Progenitor cell of endocrine pancreas (in vitro differentiated cells): ENCODE measurements around the gene CYP4F12. TPM values are rescaled to one million over a fixed set of nuclear protein-coding genes. Genes with fewer than 3 reads are reported as not detected.

Experiments
- DNase-seq: peaks from one replicate; pipeline ENCODE4 v3.0.0; 2021; ENCODE audit warnings: low spot score; ENCODE audit not compliant: unreplicated experiment
- H3K27ac Mint-ChIP-seq: 2 replicates; pipeline ENCODE4 v1.8.0; 2021; ENCODE audit warnings: mild to moderate bottlenecking, moderate library complexity, mixed read lengths
- H3K27me3 Mint-ChIP-seq: 2 replicates; pipeline ENCODE4 v1.8.0; 2021; ENCODE audit warnings: mixed read lengths
- H3K36me3 Mint-ChIP-seq: 2 replicates; pipeline ENCODE4 v1.8.0; 2022; ENCODE audit warnings: mixed read lengths; ENCODE audit not compliant: insufficient read depth
- H3K4me1 Mint-ChIP-seq: 2 replicates; pipeline ENCODE4 v1.8.0; 2021; ENCODE audit warnings: low read depth, mixed read lengths
- H3K4me3 Mint-ChIP-seq: 2 replicates; pipeline ENCODE4 v1.8.0; 2021; ENCODE audit warnings: low read depth, mild to moderate bottlenecking, moderate library complexity, mixed read lengths
- H3K9me3 Mint-ChIP-seq: 2 replicates; pipeline ENCODE4 v1.8.0; 2021; ENCODE audit warnings: low read depth, mixed read lengths
- total RNA-seq: library from RNA; stranded (reverse); gene quantifications from 2 replicates; pipeline ENCODE4 v1.2.1, GENCODE V29; 2021
- TF ChIP-seq, protein P1 (sequence below): fragments of 200-600 bp; sonication (generic); IDR thresholded peaks from one replicate; pipeline ENCODE4 v1.5.0; 2021; ENCODE audit warnings: antibody characterized with exemption, mild to moderate bottlenecking; ENCODE audit not compliant: unreplicated experiment

Gene CYP4F12
- total RNA-seq, 1 donor from 2014 or later, result not detected

- TF ChIP-seq, protein P1, sequence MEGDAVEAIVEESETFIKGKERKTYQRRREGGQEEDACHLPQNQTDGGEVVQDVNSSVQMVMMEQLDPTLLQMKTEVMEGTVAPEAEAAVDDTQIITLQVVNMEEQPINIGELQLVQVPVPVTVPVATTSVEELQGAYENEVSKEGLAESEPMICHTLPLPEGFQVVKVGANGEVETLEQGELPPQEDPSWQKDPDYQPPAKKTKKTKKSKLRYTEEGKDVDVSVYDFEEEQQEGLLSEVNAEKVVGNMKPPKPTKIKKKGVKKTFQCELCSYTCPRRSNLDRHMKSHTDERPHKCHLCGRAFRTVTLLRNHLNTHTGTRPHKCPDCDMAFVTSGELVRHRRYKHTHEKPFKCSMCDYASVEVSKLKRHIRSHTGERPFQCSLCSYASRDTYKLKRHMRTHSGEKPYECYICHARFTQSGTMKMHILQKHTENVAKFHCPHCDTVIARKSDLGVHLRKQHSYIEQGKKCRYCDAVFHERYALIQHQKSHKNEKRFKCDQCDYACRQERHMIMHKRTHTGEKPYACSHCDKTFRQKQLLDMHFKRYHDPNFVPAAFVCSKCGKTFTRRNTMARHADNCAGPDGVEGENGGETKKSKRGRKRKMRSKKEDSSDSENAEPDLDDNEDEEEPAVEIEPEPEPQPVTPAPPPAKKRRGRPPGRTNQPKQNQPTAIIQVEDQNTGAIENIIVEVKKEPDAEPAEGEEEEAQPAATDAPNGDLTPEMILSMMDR, result no peak
- H3K36me3 Mint-ChIP-seq, result peaks cover 1% of the 10 kb centered on the region
- H3K27ac Mint-ChIP-seq, result no peak overlapping the region
- no peaks in the 10 kb centered on the region for H3K27me3 Mint-ChIP-seq
- peaks cover 19% of the 10 kb centered on the region for H3K9me3 Mint-ChIP-seq
- no peak for DNase-seq
- no peaks in the 10 kb centered on the region for H3K4me1 Mint-ChIP-seq
- H3K4me3 Mint-ChIP-seq, result no peak overlapping the region
Measured at GRCh38 chr19:15669440-15669839, 3.4 kb upstream of the CYP4F12 start.

GRCh38 chr19:15669891-15670290 is 3.0 kb upstream of the CYP4F12 start:
- no peaks in the 10 kb centered on the region for H3K4me1 Mint-ChIP-seq
- TF ChIP-seq, protein P1, result no peak
- H3K4me3 Mint-ChIP-seq, result no peak overlapping the region
- H3K36me3 Mint-ChIP-seq, result peaks cover 1% of the 10 kb centered on the region
- no peaks in the 10 kb centered on the region for H3K27me3 Mint-ChIP-seq
- DNase-seq, result no peak
- H3K27ac Mint-ChIP-seq, result no peak overlapping the region
- peaks cover 23% of the 10 kb centered on the region for H3K9me3 Mint-ChIP-seq

DNA sequence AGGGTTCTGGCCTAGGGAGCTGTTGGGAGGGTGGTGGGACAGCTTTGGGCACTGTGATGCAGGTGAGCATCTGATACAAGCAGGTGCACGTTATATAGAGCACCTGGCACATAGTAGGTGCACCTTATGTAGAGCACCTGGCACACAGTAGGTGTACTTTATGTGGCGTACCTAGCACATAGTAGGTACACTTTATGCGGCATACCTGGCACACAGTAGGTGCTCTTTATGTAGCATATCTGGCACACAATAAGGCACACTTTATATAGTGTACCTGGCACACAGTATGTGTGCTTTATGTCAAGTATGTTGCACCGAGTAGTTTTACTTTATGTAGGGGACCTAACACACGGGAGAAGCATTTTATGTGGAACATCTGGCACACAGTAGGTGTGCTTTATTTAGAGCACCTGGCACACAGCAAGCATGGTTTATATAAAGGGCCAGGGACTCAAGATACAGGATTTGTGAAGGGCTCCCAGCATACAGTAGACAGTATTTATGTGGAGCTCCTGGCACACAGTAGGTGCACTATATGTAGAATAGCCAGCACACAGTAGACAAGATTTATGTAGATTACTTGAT is 1.6 kb upstream of the CYP4F12 start:
- H3K36me3 Mint-ChIP-seq, result peaks cover 1% of the 10 kb centered on the region
- no peaks in the 10 kb centered on the region for H3K27me3 Mint-ChIP-seq
- peaks cover 22% of the 10 kb centered on the region for H3K9me3 Mint-ChIP-seq

GRCh38 chr19:15671891-15672579 is 852 bp upstream of the CYP4F12 start:
- TF ChIP-seq, protein P1, result no peak
- Mint-ChIP-seq H3K9me3 (peaks cover 26% of the 10 kb centered on the region), H3K27ac (no peak overlapping the region), H3K4me3 (no peak overlapping the region), H3K36me3 (peaks cover 1% of the 10 kb centered on the region), H3K4me1 (no peaks in the 10 kb centered on the region), H3K27me3 (no peaks in the 10 kb centered on the region)
- no peak for DNase-seq

More for the DNA sequence above, 1.6 kb upstream of the CYP4F12 start:
- Mint-ChIP-seq H3K4me1 (no peaks in the 10 kb centered on the region), H3K27ac (no peak overlapping the region), H3K4me3 (no peak overlapping the region)
- no peak for DNase-seq
- TF ChIP-seq, protein P1, result no peak

- TF ChIP-seq, protein P1, result no peak
- Mint-ChIP-seq H3K4me1 (no peaks in the 10 kb centered on the region), H3K27me3 (no peaks in the 10 kb centered on the region), H3K27ac (no peak overlapping the region), H3K36me3 (peaks cover 3% of the 10 kb centered on the region), H3K4me3 (no peak overlapping the region), H3K9me3 (peaks cover 34% of the 10 kb centered on the region)
- no peak for DNase-seq
Measured at GRCh38 chr19:15673176-15673654, 328 bp downstream of the CYP4F12 start.
